HFFc6 (cell line): ENCODE data around the gene POLE. TPM values are rescaled to one million over a fixed set of nuclear protein-coding genes. Genes with fewer than 3 reads are reported as not detected.

Experiments
- DNase-seq: peaks from one replicate; pipeline ENCODE4 v3.0.0-alpha.2; 2018
- H3K27ac Mint-ChIP-seq: 2 replicates; pipeline ENCODE4 v1.8.0; 2020; ENCODE audit warnings: mild to moderate bottlenecking, mixed read lengths
- H3K27me3 Mint-ChIP-seq: 2 replicates; pipeline ENCODE4 v1.8.0; 2021; ENCODE audit warnings: mild to moderate bottlenecking, moderate library complexity, mixed read lengths; ENCODE audit not compliant: insufficient read depth
- H3K36me3 Mint-ChIP-seq: 2 replicates; pipeline ENCODE4 v1.8.0; 2021; ENCODE audit warnings: low read depth, mixed read lengths
- H3K4me1 Mint-ChIP-seq: 2 replicates; pipeline ENCODE4 v1.8.0; 2020; ENCODE audit warnings: low read depth, mixed read lengths
- H3K4me3 Mint-ChIP-seq: 2 replicates; pipeline ENCODE4 v1.8.0; 2020; ENCODE audit warnings: mild to moderate bottlenecking, moderate library complexity, mixed read lengths
- H3K9me3 Mint-ChIP-seq: 2 replicates; pipeline ENCODE4 v1.8.0; 2020; ENCODE audit warnings: mild to moderate bottlenecking, mixed read lengths
- total RNA-seq, 6 experiments: library from RNA; stranded (reverse); fragmentation: NEBNext Ultra II Directional; extraction: Animal tissue kit (Norgen Biotek cat#: 25700); gene quantifications; 2 replicates in 1 of 6; 3 replicates in 5 of 6; pipeline ENCODE4 v1.2.3, GENCODE V29; 2021
- TF ChIP-seq, protein P1 (sequence below): fragments of 200-600 bp; sonication (generic); IDR thresholded peaks from 2 replicates; pipeline ENCODE4 v1.5.0; 2021; ENCODE audit warnings: antibody characterized with exemption, mild to moderate bottlenecking

POLE gene
- total RNA-seq, 6 experiments from 2014 or later = 19.4 to 35.5 (median 29.3) TPM

DNA sequence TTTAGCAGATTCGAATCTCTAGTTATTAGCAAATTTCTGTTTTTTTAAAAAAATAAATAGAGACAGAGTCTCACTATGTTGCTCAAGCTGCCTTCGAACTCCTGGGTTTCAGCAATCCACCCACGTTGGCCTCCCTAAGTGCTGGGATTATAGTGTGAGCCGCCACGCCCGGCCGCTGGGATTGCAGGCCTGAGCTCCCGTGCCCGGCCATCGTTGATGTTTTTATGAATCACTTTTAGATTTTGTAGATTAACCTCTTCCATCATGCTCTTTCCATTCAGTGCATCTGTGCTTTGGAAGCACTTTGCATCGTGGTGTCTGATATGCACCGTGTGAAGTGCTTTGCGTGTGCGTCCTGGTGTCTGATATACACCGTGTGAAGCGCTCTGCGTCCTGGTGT is 44.4 kb upstream of the POLE start:
- H3K36me3 Mint-ChIP-seq = peaks cover 71% of the 10 kb centered on the region
- no peaks in the 10 kb centered on the region for H3K9me3 Mint-ChIP-seq
- TF ChIP-seq, protein P1, sequence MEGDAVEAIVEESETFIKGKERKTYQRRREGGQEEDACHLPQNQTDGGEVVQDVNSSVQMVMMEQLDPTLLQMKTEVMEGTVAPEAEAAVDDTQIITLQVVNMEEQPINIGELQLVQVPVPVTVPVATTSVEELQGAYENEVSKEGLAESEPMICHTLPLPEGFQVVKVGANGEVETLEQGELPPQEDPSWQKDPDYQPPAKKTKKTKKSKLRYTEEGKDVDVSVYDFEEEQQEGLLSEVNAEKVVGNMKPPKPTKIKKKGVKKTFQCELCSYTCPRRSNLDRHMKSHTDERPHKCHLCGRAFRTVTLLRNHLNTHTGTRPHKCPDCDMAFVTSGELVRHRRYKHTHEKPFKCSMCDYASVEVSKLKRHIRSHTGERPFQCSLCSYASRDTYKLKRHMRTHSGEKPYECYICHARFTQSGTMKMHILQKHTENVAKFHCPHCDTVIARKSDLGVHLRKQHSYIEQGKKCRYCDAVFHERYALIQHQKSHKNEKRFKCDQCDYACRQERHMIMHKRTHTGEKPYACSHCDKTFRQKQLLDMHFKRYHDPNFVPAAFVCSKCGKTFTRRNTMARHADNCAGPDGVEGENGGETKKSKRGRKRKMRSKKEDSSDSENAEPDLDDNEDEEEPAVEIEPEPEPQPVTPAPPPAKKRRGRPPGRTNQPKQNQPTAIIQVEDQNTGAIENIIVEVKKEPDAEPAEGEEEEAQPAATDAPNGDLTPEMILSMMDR = no peak
- H3K27ac Mint-ChIP-seq = peak overlapping the region; percentile 20; the same call in 1 of the 2 replicates
- peaks cover 6% of the 10 kb centered on the region; the same call in 1 of the 2 replicates for H3K4me1 Mint-ChIP-seq
- H3K4me3 Mint-ChIP-seq = no peak overlapping the region
- DNase-seq = no peak
- peaks cover 5% of the 10 kb centered on the region for H3K27me3 Mint-ChIP-seq

DNA sequence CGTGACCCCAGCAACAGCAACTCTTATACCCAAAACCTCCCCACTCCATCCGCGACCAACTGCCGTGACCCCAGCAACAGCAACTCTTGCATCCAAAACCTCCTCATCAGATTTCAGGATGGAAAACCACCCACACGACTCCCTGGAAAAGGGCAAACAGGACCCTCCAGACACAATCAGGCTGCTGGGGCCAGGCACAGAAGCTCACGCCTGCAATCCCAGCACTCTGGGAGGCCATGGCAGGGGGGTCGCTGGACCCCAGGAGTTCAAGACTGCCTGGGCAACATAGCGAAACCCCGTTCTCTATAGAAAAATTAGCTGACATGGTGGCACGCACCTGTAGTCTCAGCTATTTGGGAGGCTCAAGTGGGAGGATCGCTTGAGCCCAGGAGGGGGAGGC is 43.2 kb upstream of the POLE start:
- peaks cover 7% of the 10 kb centered on the region for H3K27me3 Mint-ChIP-seq
- TF ChIP-seq, protein P1 = no peak
- H3K36me3 Mint-ChIP-seq = peaks cover 78% of the 10 kb centered on the region
- H3K4me1 Mint-ChIP-seq = peaks cover 6% of the 10 kb centered on the region; the same call in 1 of the 2 replicates
- H3K9me3 Mint-ChIP-seq = no peaks in the 10 kb centered on the region
- no peak for DNase-seq
- H3K27ac Mint-ChIP-seq = no peak overlapping the region
- H3K4me3 Mint-ChIP-seq = no peak overlapping the region

DNA sequence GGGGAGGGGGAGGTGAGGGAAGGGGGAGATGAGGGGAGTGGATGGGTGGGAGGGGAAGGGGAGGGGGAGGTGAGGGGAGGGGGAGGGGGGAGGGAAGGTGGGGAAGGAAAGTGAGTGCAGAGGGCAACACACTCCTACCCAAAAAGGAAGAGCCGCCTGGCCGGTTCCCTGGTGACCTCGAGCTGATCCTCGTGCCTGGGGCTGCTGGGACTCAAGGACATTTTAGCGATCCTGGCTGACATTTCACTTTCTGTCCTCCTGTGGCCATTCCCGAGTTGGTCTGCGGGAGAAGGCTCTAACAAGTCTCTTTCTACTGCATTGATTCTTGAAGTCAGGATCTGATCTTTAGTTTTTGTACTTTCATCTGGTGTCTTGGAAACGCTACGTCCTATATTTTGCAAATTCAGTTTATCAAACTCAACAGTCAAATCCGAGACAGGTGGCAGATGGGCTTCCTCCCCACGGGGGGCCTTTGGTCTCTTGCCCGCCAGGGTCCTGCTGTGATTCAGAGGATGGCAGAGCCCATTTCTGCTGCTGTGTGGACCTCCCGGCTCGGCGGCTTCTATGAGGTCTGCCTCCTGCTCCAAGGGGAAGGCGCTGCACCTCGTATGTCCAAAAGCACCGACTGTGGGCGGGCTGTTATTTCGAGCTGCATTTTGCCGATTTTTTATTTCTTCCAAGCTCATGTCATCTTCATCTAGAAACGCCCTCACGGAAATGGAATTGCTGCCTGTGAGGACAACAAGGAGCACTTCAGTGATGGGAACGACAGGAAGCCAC is 42.6 kb upstream of the POLE start:
- peaks cover 80% of the 10 kb centered on the region for H3K36me3 Mint-ChIP-seq
- H3K27ac Mint-ChIP-seq = peak overlapping the region; percentile 41; the same call in 1 of the 2 replicates
- peaks cover 7% of the 10 kb centered on the region for H3K27me3 Mint-ChIP-seq
- no peaks in the 10 kb centered on the region for H3K9me3 Mint-ChIP-seq
- TF ChIP-seq, protein P1 = no peak
- H3K4me3 Mint-ChIP-seq = no peak overlapping the region; the same call in 1 of the 2 replicates
- peaks cover 6% of the 10 kb centered on the region; the same call in 1 of the 2 replicates for H3K4me1 Mint-ChIP-seq
- peak; percentile 38 for DNase-seq

DNA sequence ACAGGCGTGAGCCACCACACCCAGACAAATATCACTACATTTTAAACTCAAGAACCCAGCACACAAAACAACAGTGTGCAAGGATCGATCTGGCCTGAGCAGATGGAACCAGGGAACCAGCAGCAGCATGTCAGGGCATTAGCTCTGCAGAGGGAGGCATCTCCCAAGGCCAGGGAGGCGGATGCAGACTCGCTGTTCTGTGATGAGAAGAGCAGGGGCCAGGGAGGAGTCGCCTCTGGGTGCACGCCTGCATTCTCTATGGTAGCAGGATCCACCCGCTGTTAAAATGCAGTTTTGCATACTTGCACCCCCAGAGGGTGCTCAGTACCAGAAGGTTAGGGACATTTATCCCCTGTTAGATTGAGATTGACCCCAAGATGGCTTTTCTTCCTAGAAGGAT is 41.4 kb upstream of the POLE start:
- H3K4me1 Mint-ChIP-seq = peaks cover 17% of the 10 kb centered on the region
- TF ChIP-seq, protein P1 = no peak
- H3K9me3 Mint-ChIP-seq = no peaks in the 10 kb centered on the region
- H3K36me3 Mint-ChIP-seq = peaks cover 78% of the 10 kb centered on the region
- peak overlapping the region; percentile 21; the same call in 1 of the 2 replicates for H3K27ac Mint-ChIP-seq
- peaks cover 7% of the 10 kb centered on the region for H3K27me3 Mint-ChIP-seq
- no peak for DNase-seq
- no peak overlapping the region for H3K4me3 Mint-ChIP-seq

DNA sequence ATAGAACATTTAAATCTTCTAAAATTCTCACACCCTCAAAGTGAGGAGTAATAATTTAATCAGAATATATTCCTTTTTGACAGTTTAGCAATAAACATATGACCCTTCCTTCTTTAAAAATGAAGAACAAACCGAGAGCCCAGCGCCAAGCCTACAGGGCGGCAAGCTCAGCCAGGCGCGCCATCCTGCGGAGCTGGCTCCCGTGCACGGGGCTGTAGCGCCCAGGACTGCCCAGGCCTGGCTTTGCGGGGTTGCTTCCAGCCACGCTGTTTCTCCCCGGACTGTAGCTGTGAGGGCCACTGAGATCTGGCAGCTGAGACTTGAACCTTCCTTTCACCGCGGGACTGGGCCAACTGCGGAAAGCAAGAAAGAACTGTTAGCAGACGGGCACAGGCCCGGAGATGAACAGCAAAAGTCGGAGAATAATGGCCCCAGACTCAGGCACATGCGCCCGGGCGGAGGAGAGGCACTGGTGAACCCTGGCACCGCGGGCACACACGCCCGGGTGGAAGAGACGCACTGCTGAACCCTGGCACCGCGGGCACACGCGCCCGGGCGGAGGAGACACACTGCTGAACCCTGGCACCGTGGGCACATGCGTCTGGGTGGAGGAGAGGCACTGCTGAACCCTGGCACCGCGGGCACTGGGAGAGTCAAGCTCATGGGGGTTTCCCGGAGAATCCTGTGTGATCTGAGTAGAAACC is 40.1 kb upstream of the POLE start:
- DNase-seq = no peak
- Mint-ChIP-seq H3K36me3 (peaks cover 69% of the 10 kb centered on the region), H3K27ac (no peak overlapping the region), H3K4me1 (peaks cover 21% of the 10 kb centered on the region), H3K4me3 (no peak overlapping the region), H3K9me3 (no peaks in the 10 kb centered on the region), H3K27me3 (peaks cover 6% of the 10 kb centered on the region)
- TF ChIP-seq, protein P1 = no peak
